ENCODE results near the gene ERC2.

Gene ERC2

GRCh38 chr3:55963601-55964000 is 504.7 kb downstream of the ERC2 start:
- no peak overlapping the region for H3K4me3 ChIP-seq (ENCODE audit: control insufficient read depth, low read depth, low read length)
- TF ChIP-seq, protein P1, sequence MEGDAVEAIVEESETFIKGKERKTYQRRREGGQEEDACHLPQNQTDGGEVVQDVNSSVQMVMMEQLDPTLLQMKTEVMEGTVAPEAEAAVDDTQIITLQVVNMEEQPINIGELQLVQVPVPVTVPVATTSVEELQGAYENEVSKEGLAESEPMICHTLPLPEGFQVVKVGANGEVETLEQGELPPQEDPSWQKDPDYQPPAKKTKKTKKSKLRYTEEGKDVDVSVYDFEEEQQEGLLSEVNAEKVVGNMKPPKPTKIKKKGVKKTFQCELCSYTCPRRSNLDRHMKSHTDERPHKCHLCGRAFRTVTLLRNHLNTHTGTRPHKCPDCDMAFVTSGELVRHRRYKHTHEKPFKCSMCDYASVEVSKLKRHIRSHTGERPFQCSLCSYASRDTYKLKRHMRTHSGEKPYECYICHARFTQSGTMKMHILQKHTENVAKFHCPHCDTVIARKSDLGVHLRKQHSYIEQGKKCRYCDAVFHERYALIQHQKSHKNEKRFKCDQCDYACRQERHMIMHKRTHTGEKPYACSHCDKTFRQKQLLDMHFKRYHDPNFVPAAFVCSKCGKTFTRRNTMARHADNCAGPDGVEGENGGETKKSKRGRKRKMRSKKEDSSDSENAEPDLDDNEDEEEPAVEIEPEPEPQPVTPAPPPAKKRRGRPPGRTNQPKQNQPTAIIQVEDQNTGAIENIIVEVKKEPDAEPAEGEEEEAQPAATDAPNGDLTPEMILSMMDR (conservative IDR thresholded peaks at IDR 0.05; ENCODE audit: control insufficient read depth, insufficient read depth, low read depth, low read length), result no peak
- no peak for DNase-seq (ENCODE audit: low read depth)

- no peak for DNase-seq (ENCODE audit: low read depth)
- TF ChIP-seq, protein P1 (conservative IDR thresholded peaks at IDR 0.05; ENCODE audit: control insufficient read depth, insufficient read depth, low read depth, low read length), result no peak
- no peak overlapping the region for H3K4me3 ChIP-seq (ENCODE audit: control insufficient read depth, low read depth, low read length)
These were observed 508.7 kb downstream of the ERC2 start for GRCh38 chr3:55959471-55960080.

GRCh38 chr3:55958605-55959004 is 509.7 kb downstream of the ERC2 start:
- no peak overlapping the region for H3K4me3 ChIP-seq (ENCODE audit: control insufficient read depth, low read depth, low read length)
- DNase-seq (ENCODE audit: low read depth), result no peak
- TF ChIP-seq, protein P1 (conservative IDR thresholded peaks at IDR 0.05; ENCODE audit: control insufficient read depth, insufficient read depth, low read depth, low read length), result no peak

DNA sequence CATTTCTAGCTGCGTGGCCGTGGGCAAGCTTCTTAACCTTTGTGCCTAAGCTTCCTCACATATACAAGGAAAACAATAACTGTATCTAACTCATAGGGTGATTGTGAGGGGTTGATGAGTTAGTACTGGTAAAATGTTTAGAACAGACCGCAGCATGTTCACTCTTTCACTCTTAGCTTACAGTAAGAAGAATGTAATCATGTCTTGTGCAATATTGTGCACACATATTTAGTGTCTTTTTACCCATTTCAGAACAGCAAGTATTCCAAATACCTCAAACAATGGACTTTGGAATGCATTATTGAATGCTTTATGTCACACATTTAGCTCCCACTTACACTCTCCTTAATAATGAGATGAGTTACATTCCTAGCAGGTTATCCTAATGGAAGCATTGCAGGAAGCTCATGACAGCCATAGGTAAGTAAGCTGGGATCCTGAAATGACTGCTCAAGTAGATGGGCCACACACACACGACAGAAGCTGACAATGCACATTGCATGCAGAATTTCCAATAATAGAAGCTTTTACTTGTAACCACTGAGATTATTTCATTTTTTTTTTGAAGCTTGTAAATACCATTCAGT is 512.3 kb downstream of the ERC2 start:
- DNase-seq (ENCODE audit: low read depth), result no peak
- H3K4me3 ChIP-seq (ENCODE audit: control insufficient read depth, low read depth, low read length), result no peak overlapping the region
- TF ChIP-seq, protein P1 (conservative IDR thresholded peaks at IDR 0.05; ENCODE audit: control insufficient read depth, insufficient read depth, low read depth, low read length), result no peak

GRCh38 chr3:55951388-55951787 is 516.9 kb downstream of the ERC2 start:
- H3K4me3 ChIP-seq (ENCODE audit: control insufficient read depth, low read depth, low read length), result no peak overlapping the region
- TF ChIP-seq, protein P1 (conservative IDR thresholded peaks at IDR 0.05; ENCODE audit: control insufficient read depth, insufficient read depth, low read depth, low read length), result no peak
- DNase-seq (ENCODE audit: low read depth), result no peak

DNA sequence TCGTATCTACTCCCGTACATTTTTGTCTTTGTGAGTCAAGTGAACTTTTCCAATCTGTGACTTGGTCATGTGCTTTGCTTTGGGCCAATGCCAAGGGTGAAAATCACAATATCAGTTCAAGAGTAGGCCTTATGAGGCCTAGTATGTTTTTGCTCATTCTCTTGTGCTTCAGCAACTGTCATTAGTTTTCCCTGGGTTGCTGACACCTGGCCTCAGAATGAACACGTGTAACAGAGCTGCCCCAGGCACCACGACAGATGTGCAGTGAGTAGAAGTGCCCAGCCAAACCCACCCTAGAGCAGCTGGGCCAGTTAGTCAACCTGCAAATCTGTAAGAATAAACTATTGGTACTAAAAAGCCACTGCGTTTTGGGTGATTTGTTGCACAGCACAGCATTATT is 520.9 kb downstream of the ERC2 start:
- H3K4me3 ChIP-seq (ENCODE audit: control insufficient read depth, low read depth, low read length), result no peak overlapping the region
- no peak for DNase-seq (ENCODE audit: low read depth)

More for the DNA sequence above, 520.9 kb downstream of the ERC2 start:
- TF ChIP-seq, protein P1 (conservative IDR thresholded peaks at IDR 0.05; ENCODE audit: control insufficient read depth, insufficient read depth, low read depth, low read length), result no peak

Measured in fibroblast of mammary gland (primary cell).